ENCODE data around the gene DLG2.
"Not testable (repeated sequence)": the region's sequence is repeated elsewhere in the genome, so short reads cannot be mapped to it uniquely, and the experiment has no call there.

Gene DLG2

DNA sequence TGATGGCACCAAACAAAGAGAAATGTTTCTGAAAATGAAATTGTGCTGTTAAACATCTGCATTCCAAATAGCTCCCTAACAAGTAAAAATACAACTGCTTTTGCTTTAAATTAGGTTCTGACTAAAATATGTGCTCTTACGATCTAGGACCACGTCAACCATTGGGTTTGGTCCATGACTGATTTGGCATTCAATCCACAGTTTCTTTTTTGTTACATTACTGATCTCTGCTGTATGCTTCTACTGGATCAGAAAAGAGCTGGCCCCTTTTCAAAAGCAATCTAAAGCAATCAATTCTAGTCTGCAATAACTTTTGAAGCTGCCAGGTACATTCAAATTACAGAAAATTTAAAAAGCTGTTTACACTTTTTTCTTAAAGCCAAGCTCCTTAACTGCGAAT, 1293.9 kb downstream of the DLG2 start:
- in situ Hi-C loops (cut with MboI; ENCODE audit: low sequenced_read_pairs): no loop called here

DNA sequence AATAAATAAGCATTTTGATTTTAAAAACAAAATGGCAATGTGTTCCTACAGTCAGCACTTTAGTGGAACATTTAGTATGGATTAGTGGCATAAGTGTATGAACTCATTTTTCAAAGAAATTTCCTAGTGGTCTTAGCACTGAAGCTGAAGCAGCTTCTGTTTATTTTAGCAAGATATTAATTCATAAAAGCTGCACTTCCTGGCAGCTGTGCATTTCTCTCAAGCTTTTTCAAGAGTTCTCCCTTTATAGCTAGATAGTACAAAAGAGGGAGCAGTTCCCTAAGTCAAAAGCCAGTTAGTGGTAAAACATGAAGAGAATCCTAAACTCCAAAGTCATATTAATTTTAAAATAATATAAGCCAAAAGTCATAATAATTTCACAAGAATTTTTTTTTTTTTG, 1304.9 kb downstream of the DLG2 start:
- in situ Hi-C loops (cut with MboI; ENCODE audit: low sequenced_read_pairs): no loop called here

DNA sequence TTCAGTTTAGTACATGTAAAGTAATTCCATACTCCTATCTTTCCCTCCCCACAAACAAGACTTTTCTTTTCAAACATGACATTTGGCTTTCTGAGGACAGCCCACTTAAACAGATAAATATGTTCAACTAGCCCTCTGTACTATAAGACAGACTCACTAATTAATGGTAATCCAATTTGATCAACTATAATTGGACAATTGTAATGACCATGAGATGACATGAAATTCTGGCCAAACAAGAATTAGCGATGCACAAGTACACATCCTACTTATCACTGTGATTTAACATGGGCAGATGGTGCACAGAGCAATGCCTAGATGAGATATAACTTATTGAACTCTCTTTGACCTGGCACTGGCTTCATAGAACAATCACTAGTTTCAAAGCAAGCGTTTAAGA, 1307.3 kb downstream of the DLG2 start:
- in situ Hi-C loops (cut with MboI; ENCODE audit: low sequenced_read_pairs): no loop called here

DNA sequence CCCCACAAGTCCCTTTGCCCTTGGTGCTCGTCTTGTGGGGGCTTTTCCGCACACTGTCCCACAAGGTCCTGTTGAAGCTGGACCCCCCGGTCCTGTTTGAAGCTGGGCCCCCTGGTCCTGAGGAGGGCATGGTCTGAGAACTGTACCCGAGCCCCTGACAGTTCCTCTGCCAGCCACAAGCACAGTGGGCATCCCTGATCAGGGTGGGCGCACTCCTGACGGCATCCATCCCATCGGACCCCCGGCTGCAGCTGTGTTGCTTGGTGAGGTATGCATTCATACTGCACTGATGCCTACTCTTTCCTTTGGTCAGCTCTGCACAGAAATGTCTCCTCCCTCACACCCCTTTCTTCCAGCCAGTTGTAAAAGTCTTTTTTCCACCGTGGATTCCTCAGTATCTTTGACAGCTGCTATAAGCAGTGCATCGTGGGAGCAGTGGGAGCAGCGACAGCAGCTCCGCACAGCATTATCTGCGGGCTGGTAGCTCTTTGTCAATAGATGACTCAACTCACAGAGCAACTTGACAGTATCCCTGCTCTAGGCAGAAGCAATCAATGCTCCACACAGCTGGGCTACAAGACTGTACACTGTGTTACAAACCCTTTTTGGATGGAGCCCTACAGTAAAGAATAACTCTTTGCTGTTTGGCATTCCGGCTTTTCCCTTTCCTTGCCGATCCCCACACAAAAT, 1310.1 kb downstream of the DLG2 start:
- in situ Hi-C loops (cut with MboI; ENCODE audit: low sequenced_read_pairs): no loop called here

DNA sequence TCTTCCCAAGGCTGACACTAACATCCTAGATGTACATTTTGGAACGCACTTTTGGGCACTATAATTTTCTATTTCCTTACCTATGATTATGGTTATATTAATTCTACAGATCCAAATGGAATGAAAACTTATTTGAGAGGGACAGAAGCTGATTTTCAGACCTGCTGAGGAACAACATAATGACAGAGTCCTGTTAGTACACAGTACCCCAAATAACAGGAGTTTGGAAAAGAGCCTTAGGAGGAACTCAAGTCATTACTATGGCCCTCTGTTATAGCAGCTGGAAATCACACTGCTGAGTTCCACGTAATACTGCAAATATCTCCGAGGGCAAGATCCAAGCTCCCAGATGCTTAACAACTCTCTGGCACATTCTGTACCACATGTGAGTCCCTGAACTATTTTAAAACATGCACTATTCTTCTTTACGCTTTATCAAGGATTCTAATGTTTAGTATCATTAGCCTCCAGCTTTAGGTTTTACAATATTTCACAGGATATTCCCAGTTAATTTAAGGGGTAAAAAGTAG, 1313.2 kb downstream of the DLG2 start:
- in situ Hi-C loops (cut with MboI; ENCODE audit: low sequenced_read_pairs): no loop called here

DNA sequence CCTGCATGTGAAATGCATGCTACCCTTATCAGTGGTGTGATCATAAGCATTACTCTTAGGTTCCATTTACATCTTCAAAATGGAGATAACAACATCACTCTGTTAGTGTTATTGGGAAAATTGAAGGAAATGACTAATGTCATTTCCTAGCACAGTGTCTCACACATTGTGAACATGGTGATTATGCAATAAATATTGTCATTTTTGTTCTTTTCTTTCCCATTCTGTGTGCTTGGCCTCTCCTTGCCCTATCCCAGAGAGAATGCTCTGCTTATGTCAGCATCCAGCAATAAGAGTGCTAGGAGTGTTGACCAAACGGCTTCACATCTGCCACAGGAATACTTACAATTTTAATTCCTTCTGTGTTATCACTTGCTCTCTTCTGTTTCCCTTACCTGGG, 1316.9 kb downstream of the DLG2 start:
- in situ Hi-C loops (cut with MboI; ENCODE audit: low sequenced_read_pairs): no loop called here

DNA sequence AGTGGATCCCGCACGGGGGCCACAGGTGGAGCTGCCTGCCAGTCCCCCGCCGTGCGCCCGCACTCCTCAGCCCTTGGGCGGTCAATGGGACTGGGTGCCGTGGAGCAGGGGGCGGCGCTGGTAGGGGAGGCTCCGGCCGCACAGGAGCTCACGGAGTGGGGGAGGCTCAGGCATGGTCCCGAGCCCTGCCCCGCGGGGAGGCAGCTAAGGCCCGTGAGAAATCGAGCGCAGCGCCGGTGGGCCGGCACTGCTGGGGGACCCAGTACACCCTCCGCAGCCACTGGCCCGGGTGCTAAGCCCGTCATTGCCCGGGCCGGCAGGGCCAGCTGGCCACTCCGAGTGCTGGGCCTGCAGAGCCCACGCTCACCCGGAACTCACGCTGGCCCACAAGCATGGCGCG, 1318.7 kb downstream of the DLG2 start:
- in situ Hi-C loops (cut with MboI; ENCODE audit: low sequenced_read_pairs): not testable (repeated sequence)

DNA sequence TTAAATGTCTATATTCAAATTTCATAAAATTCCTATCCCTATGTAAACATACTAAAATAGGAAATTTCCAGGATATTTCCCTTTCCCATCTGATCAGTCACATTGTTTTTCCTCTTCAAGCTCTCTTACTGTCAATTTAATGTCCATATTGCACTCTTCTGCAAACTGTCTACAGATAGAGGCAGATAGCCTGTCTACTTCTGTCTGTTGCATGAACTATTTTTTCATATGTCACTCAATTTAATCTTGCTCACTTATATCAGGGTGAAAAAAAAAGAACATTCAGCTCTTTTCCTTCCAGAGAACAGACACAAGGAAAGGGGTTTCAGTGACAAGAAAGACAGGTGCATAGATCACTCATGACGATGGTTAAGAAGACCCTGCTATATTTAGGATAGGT, 1327.1 kb downstream of the DLG2 start:
- in situ Hi-C loops (cut with MboI; ENCODE audit: low sequenced_read_pairs): no loop called here

DNA sequence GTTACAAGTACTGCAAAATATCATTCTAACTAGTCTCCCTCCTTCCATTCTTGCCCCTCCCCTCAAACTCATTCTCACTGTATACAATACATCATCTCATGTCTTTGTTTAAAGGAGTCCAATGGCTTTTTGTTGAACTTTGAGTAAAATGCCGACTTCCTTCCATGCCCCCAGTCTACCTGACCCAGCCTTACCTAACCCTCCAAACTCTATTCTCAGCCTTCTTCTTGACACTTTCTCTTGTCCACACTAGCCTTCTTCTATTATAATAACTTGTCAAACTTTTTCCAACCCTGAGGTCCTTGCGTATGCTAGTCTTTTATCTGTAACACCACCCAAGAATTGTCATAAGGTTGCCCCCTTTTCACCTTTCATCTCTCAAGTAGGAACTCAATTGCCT, 1329.6 kb downstream of the DLG2 start:
- in situ Hi-C loops (cut with MboI; ENCODE audit: low sequenced_read_pairs): no loop called here

DNA sequence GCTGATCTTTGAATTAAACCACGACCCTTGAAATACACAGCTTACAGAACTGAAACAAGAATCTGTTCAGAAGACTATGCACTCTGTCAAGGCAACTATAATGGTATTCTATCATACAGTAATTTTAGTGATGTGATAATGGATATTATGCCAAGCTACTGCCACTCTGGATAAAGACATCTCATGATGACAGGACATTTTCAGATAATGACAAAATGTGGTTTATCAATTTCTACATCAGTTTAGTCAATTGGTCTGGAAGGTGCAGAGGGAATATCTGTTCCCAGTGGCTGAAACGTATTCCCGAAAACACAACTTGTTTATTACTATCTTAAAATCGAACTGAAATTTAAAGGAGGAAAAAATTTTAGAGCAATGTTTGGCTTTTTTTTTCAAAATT, 1331.3 kb downstream of the DLG2 start:
- in situ Hi-C loops (cut with MboI; ENCODE audit: low sequenced_read_pairs): no loop called here

DNA sequence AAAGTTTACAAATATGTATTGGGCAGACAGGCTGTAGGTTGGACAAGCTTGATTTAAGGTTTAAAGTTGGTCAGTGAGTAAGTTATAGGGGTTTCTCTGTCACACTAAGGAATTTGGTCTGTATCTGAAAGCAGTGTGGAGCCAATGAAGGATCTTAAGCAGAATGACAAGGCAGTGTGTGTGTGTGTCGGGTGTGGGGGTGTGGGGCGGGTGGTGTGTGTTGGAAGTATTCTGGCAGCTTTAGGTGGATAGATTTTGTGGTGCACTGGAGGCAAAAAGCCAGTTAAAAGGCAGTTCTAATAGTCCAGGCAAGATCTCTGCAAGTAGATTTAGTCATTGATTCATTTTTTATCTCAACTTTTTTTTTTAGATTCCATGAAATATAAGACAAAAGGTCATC, 1334.2 kb downstream of the DLG2 start:
- in situ Hi-C loops (cut with MboI; ENCODE audit: low sequenced_read_pairs): no loop called here

DNA sequence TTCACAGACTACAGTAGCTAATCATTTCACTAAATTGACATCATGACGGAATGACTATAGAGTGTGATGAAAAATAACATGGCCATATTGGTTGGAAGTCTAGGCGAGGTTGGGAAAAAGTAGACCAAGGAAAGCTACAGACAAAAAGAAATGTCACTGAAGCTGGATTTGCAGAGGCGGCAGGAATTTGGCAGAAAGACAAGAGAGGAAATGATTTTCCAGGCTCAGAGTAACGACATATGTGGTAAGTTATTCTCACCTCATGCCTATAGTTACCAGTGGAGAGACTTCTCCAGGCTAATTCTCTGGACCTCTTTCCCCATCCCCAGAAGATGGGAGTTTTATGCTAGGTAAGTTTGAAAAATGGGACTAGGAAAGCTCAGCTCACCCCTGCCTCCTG, 1335.1 kb downstream of the DLG2 start:
- in situ Hi-C loops (cut with MboI; ENCODE audit: low sequenced_read_pairs): no loop called here

DNA sequence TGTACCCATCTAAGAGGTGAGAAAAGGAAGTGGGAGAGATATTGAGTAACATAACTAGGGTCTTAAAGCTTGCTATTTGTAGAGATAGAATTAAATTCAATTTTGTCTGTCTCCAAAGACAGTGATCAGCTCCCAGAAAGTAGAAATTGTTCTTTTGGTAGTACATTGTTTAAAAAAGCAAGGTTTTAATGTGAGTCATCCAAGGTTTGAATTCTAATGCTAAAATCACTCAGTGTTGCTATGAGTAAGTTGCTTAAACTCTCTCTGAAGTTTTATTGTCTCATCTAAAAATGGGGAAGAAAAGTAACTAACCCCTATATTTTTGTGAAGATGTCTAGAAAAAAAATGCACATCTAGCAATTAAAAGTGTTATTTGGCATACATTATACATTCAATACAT, 1336.5 kb downstream of the DLG2 start:
- in situ Hi-C loops (cut with MboI; ENCODE audit: low sequenced_read_pairs): no loop called here

DNA sequence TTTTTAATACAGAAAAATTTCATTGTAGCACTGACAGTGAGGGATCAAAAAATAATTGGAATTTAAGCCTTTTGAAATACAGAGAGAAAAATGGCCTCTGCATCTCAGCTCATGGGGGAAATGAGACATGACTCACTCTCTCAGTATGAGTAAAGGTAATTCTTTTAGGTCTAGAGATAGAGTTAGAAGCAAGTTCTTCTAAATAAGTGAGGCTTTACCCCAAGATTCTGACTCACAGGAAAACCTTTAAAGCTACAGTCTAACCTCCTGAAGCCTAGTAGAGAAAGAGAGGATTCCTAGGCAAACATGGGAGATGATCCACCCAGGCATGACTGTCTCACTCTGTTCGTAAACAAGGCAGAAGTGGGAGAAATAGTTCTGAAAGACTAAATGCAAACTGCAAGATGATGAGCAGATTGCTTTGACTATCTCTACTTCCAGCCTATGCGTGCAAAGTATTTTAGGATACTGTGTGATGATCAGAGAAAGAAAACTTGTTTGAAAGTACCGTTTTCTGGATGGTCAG, 1337.7 kb downstream of the DLG2 start:
- in situ Hi-C loops (cut with MboI; ENCODE audit: low sequenced_read_pairs): no loop called here

DNA sequence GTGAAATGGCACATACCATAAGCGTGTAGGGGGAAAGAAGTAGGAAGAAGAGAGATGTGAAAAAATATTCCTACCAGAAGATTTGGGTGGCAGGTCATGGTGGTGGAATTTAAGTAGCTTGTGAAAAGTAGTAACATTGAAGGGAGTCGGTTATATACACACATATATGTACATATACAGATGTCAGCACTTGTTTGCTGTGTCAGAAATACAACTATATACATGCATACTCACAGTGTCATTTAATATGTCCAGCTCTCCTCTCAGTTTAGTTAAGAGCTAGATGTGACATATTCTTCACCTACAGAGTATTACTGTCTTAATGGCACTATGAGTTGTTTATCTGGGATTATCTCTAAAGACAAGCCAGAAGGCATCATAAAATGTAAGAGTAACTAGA, 1353.6 kb downstream of the DLG2 start:
- in situ Hi-C loops (cut with MboI; ENCODE audit: low sequenced_read_pairs): no loop called here

DNA sequence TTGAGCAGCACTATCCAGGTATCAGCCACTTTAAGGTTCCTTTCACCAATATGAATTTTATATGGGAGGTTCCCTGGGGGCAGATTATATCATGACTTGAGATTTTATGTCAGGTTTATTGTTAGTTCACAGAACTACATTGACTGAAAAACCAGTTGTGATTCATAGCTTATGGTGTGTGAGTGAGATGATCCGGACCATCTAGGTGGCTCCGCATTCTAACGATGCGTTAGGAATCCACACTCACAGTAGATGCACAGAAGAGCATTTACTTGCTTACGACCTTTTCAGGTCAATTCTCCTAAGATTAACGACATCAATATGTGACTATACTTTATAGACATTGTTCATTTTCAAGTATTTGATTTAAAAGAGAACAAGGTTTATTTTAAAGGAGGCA, 1356.7 kb downstream of the DLG2 start:
- in situ Hi-C loops (cut with MboI; ENCODE audit: low sequenced_read_pairs): no loop called here

DNA sequence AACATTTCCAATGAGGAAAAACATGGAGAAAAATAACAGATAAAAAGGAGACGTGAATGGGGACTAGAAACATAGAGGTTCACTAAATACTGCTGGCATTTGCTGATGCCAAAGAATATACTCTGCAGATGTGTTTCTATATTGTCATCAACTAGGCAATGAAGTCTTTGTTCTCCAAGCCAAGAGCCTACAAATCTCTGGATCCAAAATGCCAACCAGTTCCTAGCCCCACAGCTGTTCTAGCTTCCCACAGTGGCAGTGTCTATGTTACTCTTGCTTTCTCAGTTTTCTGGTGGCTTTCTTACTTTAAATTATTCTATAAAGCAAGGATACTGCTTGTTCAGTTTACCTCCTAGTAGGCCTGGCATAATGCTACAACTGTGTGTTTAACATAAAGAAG, 1363.1 kb downstream of the DLG2 start:
- in situ Hi-C loops (cut with MboI; ENCODE audit: low sequenced_read_pairs): no loop called here

DNA sequence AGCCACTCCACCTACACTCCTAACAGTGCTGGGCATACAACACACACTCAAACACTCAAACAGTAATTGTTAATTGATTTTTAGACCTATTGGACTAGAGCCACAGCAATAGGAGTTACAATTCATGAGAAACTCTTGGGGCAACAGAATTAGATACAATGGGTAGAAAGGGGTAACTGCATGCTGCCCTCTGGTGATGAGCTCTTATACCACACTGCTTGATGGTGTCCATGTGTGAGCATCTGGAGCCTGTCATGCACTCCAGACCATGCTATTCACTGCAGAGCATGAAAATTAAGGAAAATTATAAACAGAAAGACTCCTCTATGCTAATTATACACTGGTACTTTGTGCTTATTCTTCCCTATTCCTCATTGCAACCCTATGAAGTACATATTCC, 1365.4 kb downstream of the DLG2 start:
- in situ Hi-C loops (cut with MboI; ENCODE audit: low sequenced_read_pairs): no loop called here

DNA sequence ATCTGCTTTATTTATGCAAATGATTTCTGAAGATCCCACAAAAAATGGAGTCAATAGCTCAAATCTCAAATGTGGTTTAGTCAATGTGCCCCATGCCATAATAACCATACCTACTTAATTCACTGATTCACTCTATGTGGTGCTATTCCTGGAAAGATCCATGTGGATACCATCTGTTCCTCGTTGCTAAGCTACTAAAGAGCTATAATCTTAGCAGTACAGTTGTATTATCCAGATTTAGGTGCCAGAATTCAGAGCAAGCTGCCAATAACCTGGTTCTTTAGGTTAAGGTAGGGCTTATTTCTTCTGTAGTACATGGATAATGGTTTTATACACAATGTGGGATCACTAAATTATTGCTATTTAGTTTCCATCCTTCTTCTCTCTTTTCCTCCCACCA, 1366.3 kb downstream of the DLG2 start:
- in situ Hi-C loops (cut with MboI; ENCODE audit: low sequenced_read_pairs): no loop called here

DNA sequence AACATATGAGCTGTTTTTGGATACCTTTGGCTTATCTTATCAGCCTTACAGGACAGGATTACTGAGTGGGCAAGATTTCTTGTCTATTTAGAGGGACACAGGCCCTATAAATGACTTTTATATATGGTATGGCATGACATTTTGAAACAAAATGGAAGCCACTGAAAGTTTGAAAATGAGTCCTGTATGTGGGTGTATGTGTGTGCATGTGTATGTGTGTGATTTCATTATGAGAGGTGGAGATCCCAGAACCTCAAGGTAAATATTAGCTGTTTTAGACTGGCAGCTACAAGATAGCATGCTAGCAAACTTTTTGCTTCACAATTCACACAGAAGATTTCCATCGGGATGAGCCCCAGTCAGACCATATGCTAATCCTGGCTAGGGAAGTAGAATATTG, 1370.5 kb downstream of the DLG2 start:
- in situ Hi-C loops (cut with MboI; ENCODE audit: low sequenced_read_pairs): no loop called here

DNA sequence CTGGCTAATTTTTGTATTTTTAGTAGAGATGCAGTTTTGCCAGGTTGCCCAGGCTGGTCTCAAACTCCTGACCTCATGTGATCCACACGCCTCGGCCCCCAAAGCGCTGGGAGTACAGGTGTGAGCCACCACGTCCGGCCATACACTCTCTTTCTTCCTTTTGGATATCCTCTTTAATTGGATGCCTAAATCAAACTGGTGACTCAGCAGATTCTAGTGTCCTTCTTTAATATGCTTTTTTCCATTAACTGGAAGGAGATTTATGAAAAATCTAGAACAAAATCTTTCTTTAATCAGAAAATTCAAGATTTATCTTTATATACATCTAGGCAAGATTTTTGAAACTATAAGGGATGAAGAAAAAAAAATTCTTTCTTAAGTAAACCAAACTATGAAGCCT, 1371.7 kb downstream of the DLG2 start:
- in situ Hi-C loops (cut with MboI; ENCODE audit: low sequenced_read_pairs): no loop called here

DNA sequence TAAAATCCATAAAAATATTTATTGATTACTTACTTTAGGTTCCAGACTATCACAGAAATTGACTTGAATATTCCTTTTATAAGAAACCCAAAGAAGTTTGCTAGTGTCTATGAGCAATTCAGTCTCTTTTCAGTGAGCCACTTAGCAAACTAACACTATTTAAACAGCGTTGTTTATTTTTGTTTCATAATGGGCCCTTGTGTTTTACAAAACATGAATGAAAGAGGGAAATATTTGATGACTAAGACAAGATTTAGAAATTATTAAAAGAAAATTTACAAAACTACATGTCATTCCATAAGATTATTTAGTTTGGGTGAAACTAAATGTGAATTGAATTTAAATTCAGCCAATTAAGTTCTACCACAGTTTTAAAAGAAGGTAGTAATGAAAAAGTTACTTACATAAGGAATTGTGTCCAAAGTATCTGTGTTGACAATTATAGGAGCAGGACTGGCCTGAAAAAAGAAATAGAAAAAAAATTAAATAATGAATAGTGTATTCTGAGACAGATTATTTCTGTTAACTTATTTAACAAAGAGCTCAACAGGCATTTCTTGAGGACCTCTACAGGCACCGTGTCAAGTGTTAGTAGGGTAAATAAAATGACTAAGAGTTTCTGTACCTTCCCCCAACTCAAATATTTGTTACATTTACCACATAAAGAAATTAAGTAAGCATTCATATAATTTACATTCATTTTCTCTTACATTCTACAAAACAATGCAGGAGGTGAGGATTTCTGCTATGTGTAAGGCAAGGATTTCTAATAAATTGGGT, 1376.1 kb downstream of the DLG2 start:
- in situ Hi-C loops (cut with MboI; ENCODE audit: low sequenced_read_pairs): no loop called here

Measured in HL-60/S4 treated with phorbol 12-myristate 13-acetate at 8.2 ng/mL for 4 days and 3 days (cell line).